GM23338 (cell line): ENCODE results near the gene PSG2. TPM values are rescaled to one million over a fixed set of nuclear protein-coding genes. Genes with fewer than 3 reads are reported as not detected.
A peak's percentile ranks its signal among the peaks of the same experiment; 100 is the strongest.
"Not testable (repeated sequence)": the region's sequence is repeated elsewhere in the genome, so short reads cannot be mapped to it uniquely, and the experiment has no call there.

Experiments
- ATAC-seq: fragments of 200-7000 bp; cut with Tn5 transposase; 3 replicates; pipeline ENCODE4 v1.9.1; 2020
- DNase-seq: peaks from one replicate; pipeline ENCODE4 v3.0.0-alpha.2; 2015; ENCODE audit warnings: low spot score
- H2AFZ ChIP-seq: fragments of 200-600 bp; sonication (generic); 2 replicates; pipeline ENCODE4 v1.8.0; 2016; ENCODE audit warnings: antibody characterized with exemption, mild to moderate bottlenecking, moderate library complexity
- H3F3A ChIP-seq: fragments of 200-600 bp; sonication (generic); replicated peaks from 2 replicates; pipeline ENCODE4 v1.8.0; 2017; ENCODE audit warnings: antibody characterized with exemption, mixed run types, low read depth
- H3K27ac ChIP-seq: fragments of 200-600 bp; sonication (generic); 2 replicates; pipeline ENCODE4 v1.6.1; 2016; ENCODE audit warnings: low read depth
- H3K27me3 ChIP-seq: fragments of 200-600 bp; sonication (generic); 2 replicates; pipeline ENCODE4 v1.8.0; 2016; ENCODE audit warnings: mild to moderate bottlenecking, mixed run types, moderate library complexity; ENCODE audit not compliant: insufficient read depth
- H3K36me3 ChIP-seq: fragments of 200-600 bp; sonication (generic); 2 replicates; pipeline ENCODE4 v1.8.0; 2016; ENCODE audit warnings: mild to moderate bottlenecking; ENCODE audit not compliant: insufficient read depth
- H3K4me1 ChIP-seq: fragments of 200-600 bp; sonication (generic); 2 replicates; pipeline ENCODE4 v1.8.0; 2016; ENCODE audit warnings: mild to moderate bottlenecking, moderate library complexity; ENCODE audit not compliant: insufficient read depth
- H3K4me2 ChIP-seq: fragments of 200-600 bp; sonication (generic); 2 replicates; pipeline ENCODE4 v1.7.1; 2017; ENCODE audit warnings: mixed run types
- H3K4me3 ChIP-seq: fragments of 200-600 bp; sonication (generic); 2 replicates; pipeline ENCODE4 v1.6.1; 2016; ENCODE audit warnings: mixed run types
- H3K79me2 ChIP-seq: fragments of 200-600 bp; sonication (generic); replicated peaks from 2 replicates; pipeline ENCODE4 v1.8.0; 2017; ENCODE audit warnings: mild to moderate bottlenecking; ENCODE audit not compliant: insufficient read depth
- H3K9me2 ChIP-seq: fragments of 200-600 bp; sonication (generic); 2 replicates; pipeline ENCODE4 v1.8.0; 2017; ENCODE audit not compliant: insufficient read depth
- H4K20me1 ChIP-seq: fragments of 200-600 bp; sonication (generic); replicated peaks from 2 replicates; pipeline ENCODE4 v1.8.0; 2017; ENCODE audit warnings: mild to moderate bottlenecking; ENCODE audit not compliant: insufficient read depth
- H3K27ac Mint-ChIP-seq: 2 replicates; pipeline ENCODE4 v1.8.0; 2020; ENCODE audit warnings: inconsistent platforms, mild to moderate bottlenecking, moderate library complexity, mixed read lengths
- H3K27me3 Mint-ChIP-seq: 3 replicates; pipeline ENCODE4 v1.8.0; 2022; ENCODE audit warnings: low read depth, mild to moderate bottlenecking, moderate library complexity, mixed read lengths, inconsistent platforms; ENCODE audit not compliant: insufficient read depth, poor library complexity
- H3K36me3 Mint-ChIP-seq: 3 replicates; pipeline ENCODE4 v1.8.0; 2021; ENCODE audit warnings: low read depth, mild to moderate bottlenecking, inconsistent platforms, moderate library complexity, mixed read lengths
- H3K4me1 Mint-ChIP-seq: 3 replicates; pipeline ENCODE4 v1.8.0; 2020; ENCODE audit warnings: mild to moderate bottlenecking, inconsistent platforms, mixed read lengths
- H3K4me3 Mint-ChIP-seq: 3 replicates; pipeline ENCODE4 v1.8.0; 2021; ENCODE audit warnings: moderate library complexity, mild to moderate bottlenecking, inconsistent platforms, mixed read lengths
- H3K9me3 Mint-ChIP-seq: 3 replicates; pipeline ENCODE4 v1.8.0; 2020; ENCODE audit warnings: moderate library complexity, mild to moderate bottlenecking, inconsistent platforms, mixed read lengths
- polyA plus RNA-seq: library from polyadenylated mRNA; unstranded; fragments of >200 nt; fragmentation: Nextera tagmentation; extraction: Ambion mirVana; gene quantifications from 2 replicates; pipeline ENCODE4 v1.2.1, GENCODE V29; 2016
- total RNA-seq: library from RNA; depleted of rRNA; stranded (reverse); fragments of >200 nt; shearing (Covaris generic); gene quantifications from 2 replicates; pipeline ENCODE4 v1.2.3, GENCODE V29; 2014
- TF ChIP-seq, protein P1 (sequence below), 2 experiments: fragments of 200-600 bp in 1 of 2; sonication (generic) in 1 of 2; conservative IDR thresholded peaks; 2 replicates each; pipeline versions ENCODE4 v1.5.1 to v1.6.1; 2016 to 2017; ENCODE audit warnings: antibody characterized with exemption in 2 of 2, low read depth in 2 of 2, mild to moderate bottlenecking in 2 of 2, moderate library complexity in 1 of 2

PSG2 gene
- total and polyA plus RNA-seq, 2 experiments from 2014 or later: not detected

- not testable (repeated sequence) for H3K27ac Mint-ChIP-seq
These were observed 54.5 kb downstream of the PSG2 start for GRCh38 chr19:43027985-43028384.

DNA sequence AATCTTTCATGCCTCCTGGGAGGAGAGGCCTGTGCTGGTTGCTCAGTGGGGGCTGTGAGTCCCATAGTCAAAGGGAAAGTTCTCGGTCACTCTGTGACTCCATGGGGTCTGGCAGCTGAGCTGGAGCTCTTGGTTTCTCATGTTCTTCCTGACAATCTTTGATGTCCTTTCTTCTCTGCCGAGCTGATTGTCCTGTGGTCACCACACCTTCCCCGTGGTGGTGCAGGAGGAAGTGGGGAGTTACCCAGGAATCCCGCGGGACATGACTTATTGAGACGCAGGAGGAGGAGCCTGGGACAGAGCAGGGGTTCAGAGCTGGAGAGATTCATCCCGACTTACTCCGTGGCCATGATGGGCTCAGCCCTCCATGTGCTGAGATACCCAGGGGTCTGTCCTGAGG lies 55.4 kb downstream of the PSG2 start:
- ATAC-seq, H2AFZ ChIP-seq, H3K4me3 ChIP-seq, H3K79me2 ChIP-seq, H3K36me3 ChIP-seq, H3K27me3 ChIP-seq, H3F3A ChIP-seq, H3K4me1 Mint-ChIP-seq, DNase-seq, H3K4me2 ChIP-seq, H3K4me1 ChIP-seq, H3K4me3 Mint-ChIP-seq, H3K9me2 ChIP-seq, H3K27me3 Mint-ChIP-seq, H3K27ac Mint-ChIP-seq, H4K20me1 ChIP-seq, H3K27ac ChIP-seq: not testable (repeated sequence)
- peaks cover 92% of the 10 kb centered on the region for H3K9me3 Mint-ChIP-seq
- peaks cover 42% of the 10 kb centered on the region for H3K36me3 Mint-ChIP-seq

More at GRCh38 chr19:43027985-43028384, 54.5 kb downstream of the PSG2 start:
- not testable (repeated sequence) for H3K4me1 ChIP-seq, H3K79me2 ChIP-seq, H2AFZ ChIP-seq, H3K4me2 ChIP-seq, H3K27me3 Mint-ChIP-seq, H3K27me3 ChIP-seq, H3K4me1 Mint-ChIP-seq, ATAC-seq, H3K4me3 Mint-ChIP-seq, H3F3A ChIP-seq, H3K9me2 ChIP-seq, H3K36me3 ChIP-seq, H3K4me3 ChIP-seq, H4K20me1 ChIP-seq, H3K27ac ChIP-seq
- peak; percentile 47 for DNase-seq
- peaks cover 94% of the 10 kb centered on the region for H3K9me3 Mint-ChIP-seq
- TF ChIP-seq, protein P1, sequence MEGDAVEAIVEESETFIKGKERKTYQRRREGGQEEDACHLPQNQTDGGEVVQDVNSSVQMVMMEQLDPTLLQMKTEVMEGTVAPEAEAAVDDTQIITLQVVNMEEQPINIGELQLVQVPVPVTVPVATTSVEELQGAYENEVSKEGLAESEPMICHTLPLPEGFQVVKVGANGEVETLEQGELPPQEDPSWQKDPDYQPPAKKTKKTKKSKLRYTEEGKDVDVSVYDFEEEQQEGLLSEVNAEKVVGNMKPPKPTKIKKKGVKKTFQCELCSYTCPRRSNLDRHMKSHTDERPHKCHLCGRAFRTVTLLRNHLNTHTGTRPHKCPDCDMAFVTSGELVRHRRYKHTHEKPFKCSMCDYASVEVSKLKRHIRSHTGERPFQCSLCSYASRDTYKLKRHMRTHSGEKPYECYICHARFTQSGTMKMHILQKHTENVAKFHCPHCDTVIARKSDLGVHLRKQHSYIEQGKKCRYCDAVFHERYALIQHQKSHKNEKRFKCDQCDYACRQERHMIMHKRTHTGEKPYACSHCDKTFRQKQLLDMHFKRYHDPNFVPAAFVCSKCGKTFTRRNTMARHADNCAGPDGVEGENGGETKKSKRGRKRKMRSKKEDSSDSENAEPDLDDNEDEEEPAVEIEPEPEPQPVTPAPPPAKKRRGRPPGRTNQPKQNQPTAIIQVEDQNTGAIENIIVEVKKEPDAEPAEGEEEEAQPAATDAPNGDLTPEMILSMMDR (conservative IDR thresholded peaks at IDR 0.05; ENCODE audit: low read depth in 2 of 2): peak; percentile 53 to 68
- H3K36me3 Mint-ChIP-seq: peaks cover 38% of the 10 kb centered on the region

- H3K4me2 ChIP-seq, H3K27ac Mint-ChIP-seq, ATAC-seq, H3K27ac ChIP-seq, H3K4me1 ChIP-seq, H3K36me3 ChIP-seq, H3F3A ChIP-seq, H3K9me2 ChIP-seq, H3K4me3 Mint-ChIP-seq, H4K20me1 ChIP-seq, H3K79me2 ChIP-seq, H3K27me3 Mint-ChIP-seq, H2AFZ ChIP-seq, DNase-seq, H3K27me3 ChIP-seq, H3K4me3 ChIP-seq, H3K4me1 Mint-ChIP-seq: not testable (repeated sequence)
- Mint-ChIP-seq H3K9me3 (peaks cover 92% of the 10 kb centered on the region), H3K36me3 (peaks cover 45% of the 10 kb centered on the region)
These were observed 56.1 kb downstream of the PSG2 start, which contains the start of gene PSG11 for GRCh38 chr19:43026369-43026768. TSS of gene PSG11 (minus strand) at chr19:43026469. CDS start at chr19:43026372, 97 bp downstream.

DNA sequence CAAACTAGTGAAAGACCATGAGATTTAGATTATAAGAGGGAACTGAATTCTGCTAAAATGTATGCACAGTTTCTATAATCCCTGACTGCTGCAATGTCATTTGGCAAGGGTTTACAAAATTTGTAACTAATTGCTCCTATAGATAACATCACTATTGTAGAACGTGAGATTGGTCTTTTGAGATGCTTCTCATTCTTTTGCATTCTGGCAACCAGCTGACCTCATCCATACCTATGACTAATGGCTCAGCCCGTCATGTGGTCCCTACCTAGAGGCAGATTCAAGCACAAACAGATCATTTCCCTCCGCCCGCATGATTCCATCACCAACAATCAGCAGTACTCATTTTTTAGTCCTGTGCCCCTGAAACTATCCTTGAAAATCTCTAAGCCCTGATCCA lies 60.4 kb downstream of the PSG2 start:
- not testable (repeated sequence) for H3K27me3 ChIP-seq, H3F3A ChIP-seq, H3K4me3 ChIP-seq, H4K20me1 ChIP-seq, H3K4me1 Mint-ChIP-seq, H3K4me1 ChIP-seq, H3K4me2 ChIP-seq, H3K27ac Mint-ChIP-seq, DNase-seq, H3K9me2 ChIP-seq, H3K4me3 Mint-ChIP-seq, H2AFZ ChIP-seq, ATAC-seq, H3K36me3 ChIP-seq, H3K27me3 Mint-ChIP-seq, H3K79me2 ChIP-seq, H3K27ac ChIP-seq
- peaks cover 86% of the 10 kb centered on the region for H3K9me3 Mint-ChIP-seq
- H3K36me3 Mint-ChIP-seq: peaks cover 22% of the 10 kb centered on the region

DNA sequence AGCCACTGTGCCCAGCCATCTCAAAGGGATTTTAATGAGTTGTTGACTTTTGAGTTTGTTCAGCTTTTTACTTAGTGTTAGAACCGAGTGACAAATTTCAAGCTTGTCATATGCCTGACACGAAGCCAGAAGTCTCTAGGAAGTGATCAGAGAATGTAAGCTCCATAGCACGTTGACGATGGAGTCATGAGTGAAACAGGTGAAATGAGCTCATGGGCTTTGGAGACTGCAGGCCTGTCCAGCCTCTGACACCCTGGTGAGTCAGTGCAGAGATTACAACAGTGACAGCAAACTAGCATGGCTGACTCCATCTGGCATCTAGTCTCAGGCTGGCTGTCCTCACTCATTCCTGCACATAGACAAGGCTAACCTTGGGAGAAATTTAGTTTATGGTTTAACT lies 60.9 kb downstream of the PSG2 start:
- H3K4me1 ChIP-seq, H3K27me3 ChIP-seq, H4K20me1 ChIP-seq, H2AFZ ChIP-seq, H3K4me3 Mint-ChIP-seq, H3K4me1 Mint-ChIP-seq, H3K27ac ChIP-seq, H3K4me2 ChIP-seq, H3K79me2 ChIP-seq, DNase-seq, H3F3A ChIP-seq, H3K9me2 ChIP-seq, ATAC-seq, H3K36me3 ChIP-seq, H3K4me3 ChIP-seq, H3K27ac Mint-ChIP-seq, H3K27me3 Mint-ChIP-seq: not testable (repeated sequence)
- Mint-ChIP-seq H3K36me3 (peaks cover 21% of the 10 kb centered on the region), H3K9me3 (peaks cover 86% of the 10 kb centered on the region)
